Tibial artery (tissue), 4 donors: ENCODE measurements around the gene OTOG.
A peak's percentile ranks its signal among the peaks of the same experiment; 100 is the strongest.

Source experiments
- DNase-seq, 2 donors: peaks; one replicate each; pipeline ENCODE4 v3.0.0-alpha.2; 2019
- H3K27ac ChIP-seq, 2 donors: fragments of 200-600 bp; sonication (generic) in 1 of 2; 1 replicate in 1 of 2; 2 replicates in 1 of 2; pipeline ENCODE4 v1.5.1; 2018 to 2019; ENCODE audit warnings: mild to moderate bottlenecking in 1 of 2
- H3K27me3 ChIP-seq, 2 donors: fragments of 200-600 bp; sonication (generic) in 1 of 2; one replicate each; pipeline versions ENCODE4 v1.5.1 to v1.6.0; 2016 to 2019
- H3K36me3 ChIP-seq, 3 donors: fragments of 200-600 bp; sonication (generic) in 2 of 3; one replicate each; pipeline ENCODE4 v1.5.1; 2016 to 2019; ENCODE audit warnings: mild to moderate bottlenecking in 2 of 3
- H3K4me1 ChIP-seq, 4 donors: fragments of 200-600 bp; sonication (generic) in 2 of 4; 1 replicate in 3 of 4; 2 replicates in 1 of 4; pipeline ENCODE4 v1.5.1; 2016 to 2019
- H3K4me3 ChIP-seq, 2 donors: fragments of 200-600 bp; sonication (generic) in 1 of 2; 1 replicate in 1 of 2; 2 replicates in 1 of 2; pipeline ENCODE4 v1.5.1; 2018 to 2019; ENCODE audit warnings: mild to moderate bottlenecking in 2 of 2
- H3K9me3 ChIP-seq, 3 donors: fragments of 200-600 bp; sonication (generic) in 1 of 3; one replicate each; pipeline ENCODE4 v1.5.1; 2016 to 2019
- CTCF ChIP-seq, 2 experiments: fragments of 200-600 bp in 1 of 2; fragments of 450-650 bp in 1 of 2; IDR thresholded peaks; one replicate each; pipeline ENCODE4 v1.5.1; 2017 to 2019; ENCODE audit warnings: antibody characterized with exemption in 2 of 2, mild to moderate bottlenecking in 1 of 2, moderate library complexity in 1 of 2
- intact Hi-C: fragments of 100-400 bp; cut with DNase I; formaldehyde crosslinking; loops from one replicate; pipeline ENCODE4 v1.15.0; 2023; ENCODE audit warnings: low total_unique reads

Gene OTOG

GRCh38 chr11:17551347-17552040 is 4.4 kb downstream of the OTOG start:
- H3K4me3 ChIP-seq = no peak overlapping the region
- H3K27ac ChIP-seq = no peak overlapping the region
- no peak for TF ChIP-seq CTCF (IDR thresholded peaks at IDR 0.05)
- DNase-seq = no peak
- intact Hi-C loops = no loop called here
- H3K9me3 ChIP-seq = no peaks in the 10 kb centered on the region
- H3K4me1 ChIP-seq = peaks cover 0 to 7% (median 0%) of the 10 kb centered on the region in 4 donors
- H3K36me3 ChIP-seq = no peaks in the 10 kb centered on the region
- H3K27me3 ChIP-seq = peaks cover 0 to 31% of the 10 kb centered on the region in 2 donors

- H3K4me3 ChIP-seq = no peak overlapping the region
- H3K4me1 ChIP-seq = peaks cover 0 to 6% (median 0%) of the 10 kb centered on the region in 4 donors
- H3K27ac ChIP-seq = no peak overlapping the region
- H3K27me3 ChIP-seq = peaks cover 0 to 28% of the 10 kb centered on the region in 2 donors
- no peak for TF ChIP-seq CTCF (IDR thresholded peaks at IDR 0.05)
- no peaks in the 10 kb centered on the region for H3K36me3 ChIP-seq
- no peaks in the 10 kb centered on the region for H3K9me3 ChIP-seq
- intact Hi-C loops = no loop called here
- no peak for DNase-seq
Measured at GRCh38 chr11:17552041-17552355, 4.9 kb downstream of the OTOG start.

- H3K27ac ChIP-seq = no peak overlapping the region
- no peak for TF ChIP-seq CTCF (IDR thresholded peaks at IDR 0.05)
Measured at GRCh38 chr11:17552392-17553248, 5.6 kb downstream of the OTOG start.

GRCh38 chr11:17553249-17553546 is 6.1 kb downstream of the OTOG start:
- intact Hi-C loops = no loop called here
- H3K36me3 ChIP-seq = no peaks in the 10 kb centered on the region
- no peak overlapping the region for H3K4me3 ChIP-seq
- no peak for TF ChIP-seq CTCF (IDR thresholded peaks at IDR 0.05)
- peaks cover 0 to 27% of the 10 kb centered on the region in 2 donors for H3K27me3 ChIP-seq
- H3K4me1 ChIP-seq = no peaks in the 10 kb centered on the region
- H3K9me3 ChIP-seq = no peaks in the 10 kb centered on the region
- no peak overlapping the region for H3K27ac ChIP-seq
- DNase-seq = peak in 1 of 2 donors; percentile 60

More at GRCh38 chr11:17552392-17553248, 5.6 kb downstream of the OTOG start:
- Histone ChIP-seq H3K4me3 (no peak overlapping the region), H3K36me3 (no peaks in the 10 kb centered on the region), H3K4me1 (peaks cover 0 to under 1% (median 0%) of the 10 kb centered on the region in 4 donors), H3K9me3 (no peaks in the 10 kb centered on the region), H3K27me3 (peaks cover 0 to 28% of the 10 kb centered on the region in 2 donors)
- intact Hi-C loops = no loop called here
- DNase-seq = peak in 1 of 2 donors; percentile 39

- Histone ChIP-seq H3K9me3 (no peaks in the 10 kb centered on the region), H3K27me3 (peaks cover 0 to 28% of the 10 kb centered on the region in 2 donors), H3K4me3 (no peak overlapping the region), H3K27ac (no peak overlapping the region), H3K4me1 (no peaks in the 10 kb centered on the region), H3K36me3 (no peaks in the 10 kb centered on the region)
- TF ChIP-seq CTCF (IDR thresholded peaks at IDR 0.05) = no peak
- intact Hi-C loops = no loop called here
- DNase-seq = peak in 1 of 2 donors; percentile 19
Measured at GRCh38 chr11:17554487-17554886, 7.4 kb downstream of the OTOG start.
